Kidney epithelial cell (primary cell): ENCODE measurements around the gene NDOR1. TPM values are rescaled to one million over a fixed set of nuclear protein-coding genes. Genes with fewer than 3 reads are reported as not detected.

Experiments
- DNase-seq: peaks from one replicate; pipeline ENCODE4 v3.0.0-alpha.2; 2010; ENCODE audit warnings: low read depth
- H3K27me3 ChIP-seq: 2 replicates; pipeline ENCODE4 v1.6.0; 2011; ENCODE audit warnings: low read length; ENCODE audit not compliant: control insufficient read depth, insufficient read depth
- H3K36me3 ChIP-seq: 2 replicates; pipeline ENCODE4 v1.5.1; 2011; ENCODE audit warnings: low read length; ENCODE audit not compliant: control insufficient read depth, insufficient read depth
- H3K4me3 ChIP-seq: 2 replicates; pipeline ENCODE4 v1.5.1; 2011; ENCODE audit warnings: low read depth, mild to moderate bottlenecking, control low read depth, low read length
- CTCF ChIP-seq: IDR thresholded peaks from 2 replicates; pipeline ENCODE4 v1.5.1; 2011; ENCODE audit warnings: mild to moderate bottlenecking, moderate library complexity, low read length, control low read depth, inconsistent platforms; ENCODE audit not compliant: insufficient read depth, poor library complexity, severe bottlenecking
- total RNA-seq: library from RNA; depleted of rRNA; stranded (reverse); fragments of >200 nt; gene quantifications from 2 replicates; pipeline ENCODE4 v1.2.3, GENCODE V29; 2015

NDOR1 gene
- total RNA-seq, 1 donor from 2014 or later = 28.6 TPM

DNA sequence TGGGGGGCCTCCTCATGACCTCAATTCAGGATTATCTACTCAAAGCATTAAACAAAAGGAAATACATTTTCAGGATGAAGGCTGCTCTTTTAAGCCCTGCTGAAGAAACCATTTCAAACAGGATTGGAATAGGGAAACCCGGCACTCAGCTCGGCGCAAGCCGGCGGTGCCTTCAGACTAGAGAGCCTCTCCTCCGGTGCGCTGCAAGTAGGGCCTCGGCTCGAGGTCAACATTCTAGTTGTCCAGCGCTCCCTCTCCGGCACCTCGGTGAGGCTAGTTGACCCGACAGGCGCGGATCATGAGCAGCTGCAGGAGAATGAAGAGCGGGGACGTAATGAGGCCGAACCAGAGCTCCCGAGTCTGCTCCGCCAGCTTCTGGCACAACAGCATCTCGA, 772 bp upstream of the NDOR1 start:
- Histone ChIP-seq H3K36me3 (no peaks in the 10 kb centered on the region), H3K4me3 (peak overlapping the region; percentile 98), H3K27me3 (no peaks in the 10 kb centered on the region)
- no peak for TF ChIP-seq CTCF
- DNase-seq = no peak

DNA sequence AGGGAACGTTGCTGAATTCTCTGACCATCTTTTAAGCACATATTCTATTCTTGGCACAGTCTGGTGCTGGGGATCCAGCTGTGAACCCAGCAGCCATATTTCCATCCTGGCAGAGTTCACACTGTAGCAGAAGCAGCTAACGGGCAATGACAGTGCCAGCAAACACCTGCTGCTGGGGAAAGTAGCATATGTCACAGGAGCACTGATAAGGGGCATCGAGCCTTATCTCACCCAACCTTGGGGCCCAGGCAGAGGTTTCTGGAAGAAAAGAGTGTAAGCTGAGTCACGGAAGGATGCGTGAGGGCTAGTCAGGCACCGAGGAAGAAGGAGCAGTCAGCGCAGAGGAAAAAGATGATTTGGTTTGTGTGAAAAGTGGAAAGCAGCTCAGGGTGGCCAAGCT, 1.1 kb downstream of the NDOR1 start:
- no peaks in the 10 kb centered on the region for H3K36me3 ChIP-seq
- H3K27me3 ChIP-seq = no peaks in the 10 kb centered on the region
- DNase-seq = no peak
- H3K4me3 ChIP-seq = no peak overlapping the region
- TF ChIP-seq CTCF = no peak

DNA sequence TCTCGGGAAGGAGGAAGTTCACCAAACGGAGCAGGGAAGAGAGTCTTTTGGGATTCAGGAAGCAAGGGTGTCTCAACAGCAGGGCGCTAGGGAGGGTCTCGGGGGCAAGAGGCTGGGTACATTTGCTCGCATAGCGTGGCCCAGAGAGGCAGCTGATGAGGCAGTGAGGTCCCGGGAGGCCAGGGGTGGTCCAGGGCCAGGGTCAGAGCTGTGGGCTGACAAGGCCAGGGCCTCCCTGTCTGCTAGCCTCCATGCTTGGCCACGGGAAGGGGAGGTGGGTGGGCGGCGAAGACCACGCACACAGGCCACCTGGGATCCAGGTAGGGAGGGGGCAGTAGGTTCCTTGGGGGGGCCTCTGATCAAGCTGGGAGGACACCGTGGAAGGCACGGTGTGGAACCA, 6.0 kb downstream of the NDOR1 start:
- no peak overlapping the region for H3K4me3 ChIP-seq
- H3K27me3 ChIP-seq = no peaks in the 10 kb centered on the region
- no peaks in the 10 kb centered on the region for H3K36me3 ChIP-seq
- DNase-seq = no peak
- no peak for TF ChIP-seq CTCF

DNA sequence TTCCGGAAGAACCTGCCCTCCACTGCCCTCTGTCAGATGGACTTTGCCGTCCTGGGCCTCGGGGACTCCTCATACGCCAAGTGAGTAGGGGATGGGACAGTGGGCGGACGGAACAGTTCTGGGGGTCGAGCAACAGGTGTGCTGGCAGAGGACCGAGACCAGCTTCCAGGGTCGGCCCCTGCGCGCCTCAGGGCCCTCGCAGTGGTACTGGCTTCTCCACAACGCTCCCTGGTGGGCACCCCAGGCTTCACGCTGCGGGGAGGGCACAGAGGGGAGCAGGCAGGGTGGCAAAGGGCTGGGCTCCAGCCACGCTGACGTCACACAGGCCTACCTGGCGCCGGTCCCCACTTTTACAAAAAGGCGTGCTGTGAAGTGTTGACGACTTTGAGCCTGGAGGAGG, 7.0 kb downstream of the NDOR1 start:
- DNase-seq = no peak
- Histone ChIP-seq H3K36me3 (no peaks in the 10 kb centered on the region), H3K4me3 (no peak overlapping the region), H3K27me3 (no peaks in the 10 kb centered on the region)
- no peak for TF ChIP-seq CTCF

- no peak for DNase-seq
- TF ChIP-seq CTCF = peak; percentile 30
- Histone ChIP-seq H3K27me3 (no peaks in the 10 kb centered on the region), H3K36me3 (no peaks in the 10 kb centered on the region), H3K4me3 (no peak overlapping the region)
These were observed 7.9 kb downstream of the NDOR1 start for GRCh38 chr9:137213160-137214060.

- no peaks in the 10 kb centered on the region for H3K27me3 ChIP-seq
- H3K36me3 ChIP-seq = no peaks in the 10 kb centered on the region
- no peak for DNase-seq
- H3K4me3 ChIP-seq = no peak overlapping the region
- no peak for TF ChIP-seq CTCF
These were observed 9.1 kb downstream of the NDOR1 start for GRCh38 chr9:137214620-137215019.
